Measurements from ENCODE around the gene PLCXD1.
A peak's percentile ranks its signal among the peaks of the same experiment; 100 is the strongest.

GRCh38 chrX:318739-319578, 37.8 kb downstream of the PLCXD1 start, which contains the start of gene GTPBP6:
- TF ChIP-seq CTCF (IDR thresholded peaks at IDR 0.05) (peak in 1 of 3 experiments; percentile 13), POLR2AphosphoS5 (IDR thresholded peaks at IDR 0.05) (peak; percentile 79 to 87), EP300 (IDR thresholded peaks at IDR 0.05) (no peak)
